GM19240 (cell line): ENCODE data around the gene KBTBD6.
"Not testable (repeated sequence)": the region's sequence is repeated elsewhere in the genome, so short reads cannot be mapped to it uniquely, and the experiment has no call there.

Source experiments
- DNase-seq: peaks from one replicate; pipeline ENCODE4 v3.0.0; 2011; ENCODE audit warnings: low spot score; ENCODE audit not compliant: insufficient read length

Gene KBTBD6

GRCh38 chr13:41136396-41137031 lies 3.9 kb upstream of the KBTBD6 start:
- no peak for DNase-seq

- DNase-seq, result no peak
Measured at GRCh38 chr13:41133951-41134350, 1.3 kb upstream of the KBTBD6 start.

- DNase-seq, result not testable (repeated sequence)
Measured at GRCh38 chr13:41131660-41132511, 716 bp downstream of the KBTBD6 start.

GRCh38 chr13:41131189-41131588 lies 1.4 kb downstream of the KBTBD6 start:
- not testable (repeated sequence) for DNase-seq

GRCh38 chr13:41130356-41130755 lies 2.2 kb downstream of the KBTBD6 start:
- DNase-seq, result no peak

GRCh38 chr13:41127701-41128100 lies 4.9 kb downstream of the KBTBD6 start:
- DNase-seq, result no peak

- DNase-seq, result no peak
Measured at GRCh38 chr13:41122838-41123237, 9.8 kb downstream of the KBTBD6 start.

- no peak for DNase-seq
Measured at GRCh38 chr13:41117869-41118268, 14.7 kb downstream of the KBTBD6 start.

- no peak for DNase-seq
Measured at GRCh38 chr13:41111454-41111853, 21.1 kb downstream of the KBTBD6 start.

- no peak for DNase-seq
Measured at GRCh38 chr13:41107584-41108014, 25.0 kb downstream of the KBTBD6 start.

- DNase-seq, result no peak
Measured at GRCh38 chr13:41107104-41107571, 25.5 kb downstream of the KBTBD6 start.

GRCh38 chr13:41099986-41100385 lies 32.6 kb downstream of the KBTBD6 start:
- DNase-seq, result no peak

- no peak for DNase-seq
Measured at GRCh38 chr13:41098761-41099160, 33.8 kb downstream of the KBTBD6 start.

- not testable (repeated sequence) for DNase-seq
Measured at GRCh38 chr13:41095681-41096080, 36.9 kb downstream of the KBTBD6 start.

- no peak for DNase-seq
Measured at GRCh38 chr13:41085961-41086585, 46.5 kb downstream of the KBTBD6 start.

GRCh38 chr13:41079725-41080124 lies 52.9 kb downstream of the KBTBD6 start:
- no peak for DNase-seq
